GM10266 (cell line): ENCODE results near the gene ALDH6A1.
A peak's percentile ranks its signal among the peaks of the same experiment; 100 is the strongest.

Experiments
- DNase-seq: peaks from one replicate; pipeline ENCODE4 v3.0.0; 2012; ENCODE audit errors: extremely low spot score
- CTCF ChIP-seq: IDR thresholded peaks from 2 replicates; pipeline ENCODE4 v1.5.1; 2012; ENCODE audit warnings: mild to moderate bottlenecking, low read depth; ENCODE audit not compliant: control insufficient read depth, insufficient read depth; ENCODE audit errors: missing control alignments

ALDH6A1 gene

GRCh38 chr14:74045522-74045921 lies 38.7 kb downstream of the ALDH6A1 start:
- no peak for DNase-seq
- TF ChIP-seq CTCF = no peak

GRCh38 chr14:74042296-74042695 lies 42.0 kb downstream of the ALDH6A1 start:
- DNase-seq = no peak
- TF ChIP-seq CTCF = no peak

- TF ChIP-seq CTCF = peak; percentile 62
- peak; percentile 47 for DNase-seq
These were observed 46.0 kb downstream of the ALDH6A1 start for GRCh38 chr14:74038020-74038859.

GRCh38 chr14:74035556-74035955 lies 48.7 kb downstream of the ALDH6A1 start:
- no peak for TF ChIP-seq CTCF
- no peak for DNase-seq

- TF ChIP-seq CTCF = no peak
- DNase-seq = no peak
These were observed 49.7 kb downstream of the ALDH6A1 start for GRCh38 chr14:74034572-74034971.

- TF ChIP-seq CTCF = no peak
- no peak for DNase-seq
These were observed 55.1 kb downstream of the ALDH6A1 start for GRCh38 chr14:74029136-74029535.

GRCh38 chr14:74022346-74022745 lies 61.9 kb downstream of the ALDH6A1 start:
- TF ChIP-seq CTCF = no peak
- DNase-seq = no peak
